OCI-LY1 (cell line): Measurements from ENCODE around the gene STK25.

Experiments
- H2AFZ ChIP-seq: fragments of 200-600 bp; sonication (generic), shearing (Covaris generic); 2 replicates; pipeline ENCODE4 v1.6.0; 2014; ENCODE audit warnings: antibody characterized with exemption, mild to moderate bottlenecking, low read length
- H3F3A ChIP-seq: fragments of 200-600 bp; sonication (generic), shearing (Covaris generic); 2 replicates; pipeline ENCODE4 v1.6.0; 2014; ENCODE audit warnings: mild to moderate bottlenecking, antibody characterized with exemption, low read length, moderate library complexity; ENCODE audit not compliant: insufficient read depth
- H3K27ac ChIP-seq: fragments of 200-600 bp; sonication (generic); 2 replicates; pipeline ENCODE4 v1.5.1; 2014; ENCODE audit warnings: low read length, mixed run types, mild to moderate bottlenecking, low read depth; ENCODE audit not compliant: poor library complexity, severe bottlenecking
- H3K27me3 ChIP-seq: fragments of 200-600 bp; sonication (generic); 2 replicates; pipeline ENCODE4 v1.6.0; 2014; ENCODE audit warnings: antibody characterized with exemption, mild to moderate bottlenecking, low read length, moderate library complexity; ENCODE audit not compliant: insufficient read depth
- H3K36me3 ChIP-seq: fragments of 200-600 bp; sonication (generic); 2 replicates; pipeline ENCODE4 v1.6.1; 2014; ENCODE audit warnings: mild to moderate bottlenecking, antibody characterized with exemption, low read length, moderate library complexity, mixed read lengths; ENCODE audit not compliant: insufficient read depth
- H3K4me1 ChIP-seq: fragments of 200-600 bp; sonication (generic); 2 replicates; pipeline ENCODE4 v1.5.1; 2014; ENCODE audit warnings: mild to moderate bottlenecking, low read length, moderate library complexity; ENCODE audit not compliant: insufficient read depth, severe bottlenecking
- H3K4me2 ChIP-seq: fragments of 200-600 bp; sonication (generic), shearing (Covaris generic); 2 replicates; pipeline ENCODE4 v1.6.1; 2014; ENCODE audit warnings: low read length
- H3K4me3 ChIP-seq: fragments of 200-600 bp; sonication (generic); 2 replicates; pipeline ENCODE4 v1.5.1; 2014; ENCODE audit warnings: low read length, low read depth, mild to moderate bottlenecking, mixed read lengths; ENCODE audit not compliant: poor library complexity, severe bottlenecking
- H3K79me2 ChIP-seq: fragments of 200-600 bp; shearing (Covaris generic); 2 replicates; pipeline ENCODE4 v1.6.1; 2016; ENCODE audit warnings: mixed run types, low read length, mixed read lengths; ENCODE audit not compliant: insufficient read depth
- H3K9ac ChIP-seq: fragments of 200-600 bp; sonication (generic), shearing (Covaris generic); 2 replicates; pipeline ENCODE4 v1.6.1; 2014; ENCODE audit warnings: mild to moderate bottlenecking, low read length, mixed read lengths
- H3K9me2 ChIP-seq: fragments of 200-600 bp; sonication (generic), shearing (Covaris generic); 2 replicates; pipeline ENCODE4 v1.6.1; 2014; ENCODE audit warnings: low read depth, mild to moderate bottlenecking, low read length, mixed read lengths
- H3K9me3 ChIP-seq: fragments of 200-600 bp; shearing (Covaris generic); 2 replicates; pipeline ENCODE4 v1.6.1; 2014; ENCODE audit warnings: low read length, mixed read lengths
- H4K20me1 ChIP-seq: fragments of 200-600 bp; sonication (generic), shearing (Covaris generic); 2 replicates; pipeline ENCODE4 v1.6.0; 2016; ENCODE audit warnings: mild to moderate bottlenecking, low read length; ENCODE audit not compliant: insufficient read depth
- EZH2 ChIP-seq: fragments of 200-600 bp; sonication (generic), shearing (Covaris generic); IDR thresholded peaks from 2 replicates; pipeline ENCODE4 v1.8.0; 2017; ENCODE audit warnings: borderline replicate concordance, mixed run types, mild to moderate bottlenecking, antibody characterized with exemption, low read length, moderate library complexity, mixed read lengths
- TF ChIP-seq, protein P1 (sequence below): fragments of 200-600 bp; sonication (generic), shearing (Covaris generic); IDR thresholded peaks from 2 replicates; pipeline ENCODE4 v1.5.1; 2017; ENCODE audit warnings: mild to moderate bottlenecking, antibody characterized with exemption, low read length, moderate library complexity, mixed read lengths

The STK25 gene

DNA sequence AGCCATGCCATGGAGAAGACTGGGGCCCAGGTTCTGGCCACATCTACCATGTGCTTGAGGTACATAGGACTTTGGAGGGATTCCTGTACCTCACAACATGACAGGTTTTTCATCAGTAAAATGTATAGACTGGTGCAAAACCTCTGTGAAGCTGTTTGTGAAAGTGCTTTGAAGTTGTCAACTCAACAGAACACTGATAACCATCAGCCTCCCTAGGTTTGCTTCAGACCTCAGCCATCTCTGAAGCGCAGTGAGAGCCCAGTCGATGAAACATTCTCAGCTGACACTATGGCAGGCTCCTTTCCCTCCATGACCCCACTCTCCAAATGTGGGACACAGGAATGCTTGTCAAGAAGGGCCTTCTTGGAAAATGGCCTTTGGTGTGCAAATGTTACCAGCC, 38.6 kb downstream of the STK25 start:
- H2AFZ ChIP-seq = no peak overlapping the region
- H3K9me2 ChIP-seq = no peaks in the 10 kb centered on the region
- H3K4me3 ChIP-seq = no peak overlapping the region
- no peaks in the 10 kb centered on the region for H3K4me1 ChIP-seq
- H3K79me2 ChIP-seq = no peaks in the 10 kb centered on the region
- no peaks in the 10 kb centered on the region for H3F3A ChIP-seq
- no peak overlapping the region for H3K4me2 ChIP-seq
- no peak overlapping the region for H3K9ac ChIP-seq
- H3K27me3 ChIP-seq = 0 out of 2 replicates have a peak, but pooled peaks cover 6% of the 10 kb centered on the region
- no peaks in the 10 kb centered on the region for H3K9me3 ChIP-seq
- TF ChIP-seq, protein P1, sequence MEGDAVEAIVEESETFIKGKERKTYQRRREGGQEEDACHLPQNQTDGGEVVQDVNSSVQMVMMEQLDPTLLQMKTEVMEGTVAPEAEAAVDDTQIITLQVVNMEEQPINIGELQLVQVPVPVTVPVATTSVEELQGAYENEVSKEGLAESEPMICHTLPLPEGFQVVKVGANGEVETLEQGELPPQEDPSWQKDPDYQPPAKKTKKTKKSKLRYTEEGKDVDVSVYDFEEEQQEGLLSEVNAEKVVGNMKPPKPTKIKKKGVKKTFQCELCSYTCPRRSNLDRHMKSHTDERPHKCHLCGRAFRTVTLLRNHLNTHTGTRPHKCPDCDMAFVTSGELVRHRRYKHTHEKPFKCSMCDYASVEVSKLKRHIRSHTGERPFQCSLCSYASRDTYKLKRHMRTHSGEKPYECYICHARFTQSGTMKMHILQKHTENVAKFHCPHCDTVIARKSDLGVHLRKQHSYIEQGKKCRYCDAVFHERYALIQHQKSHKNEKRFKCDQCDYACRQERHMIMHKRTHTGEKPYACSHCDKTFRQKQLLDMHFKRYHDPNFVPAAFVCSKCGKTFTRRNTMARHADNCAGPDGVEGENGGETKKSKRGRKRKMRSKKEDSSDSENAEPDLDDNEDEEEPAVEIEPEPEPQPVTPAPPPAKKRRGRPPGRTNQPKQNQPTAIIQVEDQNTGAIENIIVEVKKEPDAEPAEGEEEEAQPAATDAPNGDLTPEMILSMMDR = no peak
- TF ChIP-seq EZH2 = no peak
- H4K20me1 ChIP-seq = no peaks in the 10 kb centered on the region
- H3K27ac ChIP-seq = no peak overlapping the region
- H3K36me3 ChIP-seq = no peaks in the 10 kb centered on the region

DNA sequence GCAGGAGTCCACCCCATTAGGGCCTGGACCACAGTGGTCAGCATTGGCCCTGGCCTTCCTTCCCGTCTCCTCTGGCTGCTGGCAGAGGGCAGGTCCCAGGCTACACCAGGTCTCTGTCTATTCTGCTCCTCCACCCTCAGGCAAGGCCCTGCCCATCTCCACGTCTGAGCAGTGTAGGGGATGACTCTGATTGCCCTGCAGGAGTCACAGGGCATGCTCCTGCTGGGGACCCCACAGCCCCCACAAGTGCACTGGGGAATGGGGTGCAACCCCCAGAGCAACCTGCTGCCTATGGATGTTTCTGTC, 40.0 kb downstream of the STK25 start:
- Histone ChIP-seq H3K27me3 (0 out of 2 replicates have a peak, but pooled peaks cover 6% of the 10 kb centered on the region), H3K9ac (no peak overlapping the region), H3K27ac (no peak overlapping the region), H2AFZ (no peak overlapping the region), H3K79me2 (no peaks in the 10 kb centered on the region), H3K9me3 (no peaks in the 10 kb centered on the region), H3F3A (no peaks in the 10 kb centered on the region), H3K4me2 (no peak overlapping the region), H3K9me2 (no peaks in the 10 kb centered on the region), H3K4me1 (no peaks in the 10 kb centered on the region), H3K4me3 (no peak overlapping the region), H3K36me3 (no peaks in the 10 kb centered on the region), H4K20me1 (no peaks in the 10 kb centered on the region)
- TF ChIP-seq, protein P1 = no peak
- TF ChIP-seq EZH2 = no peak

GRCh38 chr2:241467777-241468475, 40.5 kb downstream of the STK25 start:
- no peaks in the 10 kb centered on the region for H3F3A ChIP-seq
- H3K27ac ChIP-seq = no peak overlapping the region
- no peaks in the 10 kb centered on the region for H3K9me2 ChIP-seq
- H3K4me1 ChIP-seq = no peaks in the 10 kb centered on the region
- H3K9me3 ChIP-seq = no peaks in the 10 kb centered on the region
- TF ChIP-seq, protein P1 = no peak
- no peak for TF ChIP-seq EZH2
- H3K27me3 ChIP-seq = 0 out of 2 replicates have a peak, but pooled peaks cover 6% of the 10 kb centered on the region
- no peaks in the 10 kb centered on the region for H4K20me1 ChIP-seq
- H2AFZ ChIP-seq = no peak overlapping the region
- no peaks in the 10 kb centered on the region for H3K36me3 ChIP-seq
- no peak overlapping the region for H3K4me3 ChIP-seq
- no peak overlapping the region for H3K4me2 ChIP-seq
- H3K9ac ChIP-seq = no peak overlapping the region
- H3K79me2 ChIP-seq = no peaks in the 10 kb centered on the region
